Osteocyte (in vitro differentiated cells): ENCODE results near the gene THOC7. TPM values are rescaled to one million over a fixed set of nuclear protein-coding genes. Genes with fewer than 3 reads are reported as not detected.

Experiments used
- DNase-seq: peaks from one replicate; pipeline ENCODE4 v3.0.0; 2021; ENCODE audit warnings: mixed read lengths; ENCODE audit not compliant: unreplicated experiment; ENCODE audit errors: extremely low spot score
- H3K27ac Mint-ChIP-seq: one replicate; pipeline ENCODE4 v1.8.0; 2021; ENCODE audit warnings: mild to moderate bottlenecking, mixed read lengths; ENCODE audit not compliant: unreplicated experiment
- H3K27me3 Mint-ChIP-seq: one replicate; pipeline ENCODE4 v1.8.0; 2021; ENCODE audit warnings: mixed read lengths; ENCODE audit not compliant: unreplicated experiment
- H3K36me3 Mint-ChIP-seq: one replicate; pipeline ENCODE4 v1.8.0; 2021; ENCODE audit warnings: mixed read lengths; ENCODE audit not compliant: unreplicated experiment
- H3K4me1 Mint-ChIP-seq: one replicate; pipeline ENCODE4 v1.8.0; 2021; ENCODE audit warnings: mixed read lengths; ENCODE audit not compliant: unreplicated experiment
- H3K4me3 Mint-ChIP-seq: one replicate; pipeline ENCODE4 v1.8.0; 2021; ENCODE audit warnings: mild to moderate bottlenecking, moderate library complexity, mixed read lengths; ENCODE audit not compliant: unreplicated experiment
- H3K9me3 Mint-ChIP-seq: one replicate; pipeline ENCODE4 v1.8.0; 2021; ENCODE audit warnings: mixed read lengths; ENCODE audit not compliant: unreplicated experiment
- total RNA-seq: library from RNA; stranded (reverse); gene quantifications from 2 replicates; pipeline ENCODE4 v1.2.1, GENCODE V29; 2021
- TF ChIP-seq, protein P1 (sequence below): fragments of 200-600 bp; sonication (generic); IDR thresholded peaks from 2 replicates; pipeline ENCODE4 v1.5.0; 2021; ENCODE audit warnings: antibody characterized with exemption, mild to moderate bottlenecking, moderate library complexity

Gene THOC7
- total RNA-seq, 1 donor from 2014 or later: 59.4 TPM

DNA sequence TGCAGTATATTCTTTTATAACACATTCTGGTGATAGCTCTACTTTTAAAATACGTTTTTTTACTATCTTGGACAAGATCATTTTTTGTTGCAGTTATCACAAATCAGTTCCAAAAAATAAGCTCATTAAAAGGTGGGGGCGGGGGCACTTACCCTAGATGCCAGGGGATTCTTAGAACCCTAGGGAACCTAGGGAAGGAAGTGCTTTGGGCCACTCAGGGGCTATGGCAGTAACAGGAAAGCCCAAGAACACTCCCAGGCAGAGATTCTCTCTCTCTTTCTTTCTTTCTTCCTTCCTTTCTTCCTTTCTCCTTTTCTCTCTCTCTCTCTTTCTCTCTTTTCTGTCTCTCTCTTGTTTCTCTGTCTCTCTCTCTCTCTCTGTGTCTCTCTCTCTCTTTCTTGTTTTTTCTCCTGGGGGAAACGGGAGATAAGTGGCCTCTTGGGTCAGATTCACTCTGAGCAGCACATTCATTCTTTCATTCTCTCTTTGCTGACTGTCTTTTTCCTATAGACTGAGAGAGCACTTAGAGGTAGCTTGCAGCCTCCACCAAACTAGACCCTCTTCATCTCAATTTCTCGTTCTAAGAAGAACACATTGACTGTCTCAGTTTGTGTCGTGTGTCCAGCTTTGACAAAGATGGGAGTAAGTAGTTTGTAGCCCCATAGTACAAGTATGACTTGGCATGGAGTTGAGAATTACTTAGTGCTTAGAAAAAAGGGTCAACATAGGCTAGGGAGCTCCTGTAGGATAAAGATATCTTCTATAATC lies 32.0 kb upstream of the THOC7 start:
- no peak for DNase-seq
- Mint-ChIP-seq H3K9me3 (no peaks in the 10 kb centered on the region), H3K27ac (peak overlapping the region; percentile 31), H3K36me3 (peaks cover 13% of the 10 kb centered on the region), H3K4me1 (peaks cover 33% of the 10 kb centered on the region), H3K4me3 (no peak overlapping the region), H3K27me3 (no peaks in the 10 kb centered on the region)
- TF ChIP-seq, protein P1, sequence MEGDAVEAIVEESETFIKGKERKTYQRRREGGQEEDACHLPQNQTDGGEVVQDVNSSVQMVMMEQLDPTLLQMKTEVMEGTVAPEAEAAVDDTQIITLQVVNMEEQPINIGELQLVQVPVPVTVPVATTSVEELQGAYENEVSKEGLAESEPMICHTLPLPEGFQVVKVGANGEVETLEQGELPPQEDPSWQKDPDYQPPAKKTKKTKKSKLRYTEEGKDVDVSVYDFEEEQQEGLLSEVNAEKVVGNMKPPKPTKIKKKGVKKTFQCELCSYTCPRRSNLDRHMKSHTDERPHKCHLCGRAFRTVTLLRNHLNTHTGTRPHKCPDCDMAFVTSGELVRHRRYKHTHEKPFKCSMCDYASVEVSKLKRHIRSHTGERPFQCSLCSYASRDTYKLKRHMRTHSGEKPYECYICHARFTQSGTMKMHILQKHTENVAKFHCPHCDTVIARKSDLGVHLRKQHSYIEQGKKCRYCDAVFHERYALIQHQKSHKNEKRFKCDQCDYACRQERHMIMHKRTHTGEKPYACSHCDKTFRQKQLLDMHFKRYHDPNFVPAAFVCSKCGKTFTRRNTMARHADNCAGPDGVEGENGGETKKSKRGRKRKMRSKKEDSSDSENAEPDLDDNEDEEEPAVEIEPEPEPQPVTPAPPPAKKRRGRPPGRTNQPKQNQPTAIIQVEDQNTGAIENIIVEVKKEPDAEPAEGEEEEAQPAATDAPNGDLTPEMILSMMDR: no peak

DNA sequence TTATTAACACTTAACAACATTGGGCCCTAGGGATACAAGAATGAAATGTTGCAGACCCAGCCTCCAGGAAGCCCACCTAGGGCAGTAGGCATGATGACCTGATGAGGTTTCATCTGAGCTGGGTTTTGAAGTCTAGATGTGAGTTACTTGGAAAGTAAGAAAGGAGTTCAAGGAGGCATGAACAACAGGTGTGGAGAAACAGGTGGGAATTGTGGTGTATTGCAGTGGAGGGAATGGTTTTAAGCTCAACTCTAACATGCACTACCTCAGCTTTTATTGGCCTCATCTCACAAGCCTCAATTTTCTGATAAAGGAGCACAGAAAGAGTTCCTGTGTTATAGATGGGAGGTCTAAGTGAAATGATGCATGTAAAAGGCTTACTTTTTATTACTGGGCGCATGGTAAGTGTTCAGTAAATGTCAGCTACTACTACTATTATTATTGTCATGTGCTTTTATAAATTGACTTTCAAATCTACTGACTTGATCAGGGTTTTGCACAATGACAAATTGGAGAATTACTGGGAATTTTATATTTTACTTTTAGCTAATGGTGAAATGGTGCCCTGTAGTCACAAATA lies 29.3 kb upstream of the THOC7 start:
- Mint-ChIP-seq H3K27ac (no peak overlapping the region), H3K36me3 (no peaks in the 10 kb centered on the region), H3K4me1 (peaks cover 33% of the 10 kb centered on the region), H3K27me3 (no peaks in the 10 kb centered on the region), H3K4me3 (no peak overlapping the region), H3K9me3 (no peaks in the 10 kb centered on the region)
- TF ChIP-seq, protein P1: no peak
- no peak for DNase-seq

DNA sequence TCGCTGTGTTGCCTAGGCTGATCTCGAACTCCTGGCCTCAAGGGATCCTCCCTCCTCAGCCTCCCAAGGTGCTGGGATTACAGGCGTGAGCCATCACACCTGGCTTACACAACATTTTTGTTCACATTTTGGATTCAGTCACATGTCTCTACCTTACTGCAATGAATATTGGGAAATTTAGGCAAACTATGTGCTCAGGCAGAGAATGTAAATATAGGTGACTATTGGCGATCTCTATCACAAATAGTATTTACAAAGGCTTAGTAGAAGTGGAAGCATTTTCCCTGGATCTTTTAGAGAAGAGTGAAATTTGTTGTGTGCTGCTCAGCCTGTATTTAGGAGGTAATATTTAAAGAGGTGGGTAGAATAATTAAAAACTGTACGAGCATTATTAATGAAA lies 27.9 kb upstream of the THOC7 start:
- Mint-ChIP-seq H3K36me3 (no peaks in the 10 kb centered on the region), H3K27ac (no peak overlapping the region), H3K9me3 (no peaks in the 10 kb centered on the region), H3K27me3 (no peaks in the 10 kb centered on the region), H3K4me1 (peaks cover 27% of the 10 kb centered on the region), H3K4me3 (no peak overlapping the region)
- no peak for DNase-seq
- TF ChIP-seq, protein P1: no peak

DNA sequence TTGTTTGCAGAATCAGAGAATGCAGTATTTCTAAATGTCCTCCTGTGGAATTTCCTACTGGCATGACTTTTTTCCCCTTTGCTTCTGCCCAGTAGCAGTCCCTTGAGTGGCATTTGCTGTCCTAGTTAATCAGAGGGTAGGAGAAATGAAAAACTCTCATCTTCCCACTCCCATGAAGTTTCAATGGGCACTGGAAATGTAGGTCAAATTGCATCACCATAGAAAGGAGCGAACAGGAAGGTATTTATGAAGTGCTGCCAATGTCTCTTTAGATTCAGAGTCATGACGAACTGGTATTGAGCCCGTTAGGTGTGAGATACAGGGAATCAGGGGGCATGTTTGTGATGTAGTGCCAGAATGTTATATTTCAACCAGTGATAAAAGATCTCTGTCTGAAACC lies 23.3 kb upstream of the THOC7 start:
- no peak overlapping the region for H3K4me3 Mint-ChIP-seq
- no peaks in the 10 kb centered on the region for H3K9me3 Mint-ChIP-seq
- H3K27me3 Mint-ChIP-seq: no peaks in the 10 kb centered on the region
- H3K27ac Mint-ChIP-seq: peak overlapping the region; percentile 2
- no peak for DNase-seq
- peaks cover 14% of the 10 kb centered on the region for H3K4me1 Mint-ChIP-seq
- no peaks in the 10 kb centered on the region for H3K36me3 Mint-ChIP-seq
- TF ChIP-seq, protein P1: no peak

DNA sequence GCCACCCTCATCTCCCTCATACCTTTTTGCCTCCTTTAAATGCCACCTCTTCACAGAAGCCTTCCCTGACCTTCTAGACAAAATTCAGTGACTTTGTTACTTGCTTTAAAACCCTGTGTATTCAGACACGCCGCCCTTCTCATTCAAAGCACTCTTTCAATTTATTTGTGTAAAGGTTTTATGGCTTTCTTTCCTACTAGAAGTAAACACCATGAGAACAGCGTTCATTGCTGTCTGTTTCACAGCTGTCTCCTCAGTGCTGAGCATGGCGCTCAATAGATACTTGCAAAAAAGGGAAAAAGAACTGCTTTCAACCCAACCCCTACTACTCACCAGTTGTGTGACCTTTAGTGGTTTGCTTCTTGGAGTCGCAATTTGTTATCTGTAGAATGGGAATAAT lies 17.0 kb upstream of the THOC7 start:
- Mint-ChIP-seq H3K9me3 (no peaks in the 10 kb centered on the region), H3K36me3 (no peaks in the 10 kb centered on the region), H3K27me3 (no peaks in the 10 kb centered on the region), H3K4me1 (peaks cover 24% of the 10 kb centered on the region), H3K4me3 (no peak overlapping the region), H3K27ac (no peak overlapping the region)
- no peak for DNase-seq
- TF ChIP-seq, protein P1: no peak
